Activated naive CD4-positive, alpha-beta T cell treated with anti-CD3 and anti-CD28 coated beads, Interleukin-2, amount 10 ng/mL, durations not matched to agents 7 days and 5 days (primary cell): ENCODE results near the gene ST3GAL2.
"Not testable (repeated sequence)": the region's sequence is repeated elsewhere in the genome, so short reads cannot be mapped to it uniquely, and the experiment has no call there.

Experiments
- CTCF ChIA-PET: fragments of 350-600 bp; sonication (Branson Sonifier 250); formaldehyde crosslinking; loops from one replicate; lab custom pipeline; 2021; ENCODE audit warnings: antibody characterized with exemption; lab: Charles Lee
- DNase-seq: peaks from one replicate; pipeline ENCODE4 v3.0.0-alpha.2; 2020
- H3K27ac Mint-ChIP-seq: one replicate; pipeline ENCODE4 v1.8.0; 2021; ENCODE audit warnings: mild to moderate bottlenecking, moderate library complexity, mixed read lengths
- H3K27me3 Mint-ChIP-seq: one replicate; pipeline ENCODE4 v1.8.0; 2021; ENCODE audit warnings: mild to moderate bottlenecking, mixed read lengths
- H3K36me3 Mint-ChIP-seq: one replicate; pipeline ENCODE4 v1.8.0; 2021; ENCODE audit warnings: mixed read lengths
- H3K4me1 Mint-ChIP-seq: one replicate; pipeline ENCODE4 v1.8.0; 2021; ENCODE audit warnings: mixed read lengths
- H3K4me3 Mint-ChIP-seq: one replicate; pipeline ENCODE4 v1.8.0; 2021; ENCODE audit warnings: mild to moderate bottlenecking, moderate library complexity, mixed read lengths
- H3K9me3 Mint-ChIP-seq: one replicate; pipeline ENCODE4 v1.8.0; 2021; ENCODE audit warnings: mixed read lengths

ST3GAL2 gene

DNA sequence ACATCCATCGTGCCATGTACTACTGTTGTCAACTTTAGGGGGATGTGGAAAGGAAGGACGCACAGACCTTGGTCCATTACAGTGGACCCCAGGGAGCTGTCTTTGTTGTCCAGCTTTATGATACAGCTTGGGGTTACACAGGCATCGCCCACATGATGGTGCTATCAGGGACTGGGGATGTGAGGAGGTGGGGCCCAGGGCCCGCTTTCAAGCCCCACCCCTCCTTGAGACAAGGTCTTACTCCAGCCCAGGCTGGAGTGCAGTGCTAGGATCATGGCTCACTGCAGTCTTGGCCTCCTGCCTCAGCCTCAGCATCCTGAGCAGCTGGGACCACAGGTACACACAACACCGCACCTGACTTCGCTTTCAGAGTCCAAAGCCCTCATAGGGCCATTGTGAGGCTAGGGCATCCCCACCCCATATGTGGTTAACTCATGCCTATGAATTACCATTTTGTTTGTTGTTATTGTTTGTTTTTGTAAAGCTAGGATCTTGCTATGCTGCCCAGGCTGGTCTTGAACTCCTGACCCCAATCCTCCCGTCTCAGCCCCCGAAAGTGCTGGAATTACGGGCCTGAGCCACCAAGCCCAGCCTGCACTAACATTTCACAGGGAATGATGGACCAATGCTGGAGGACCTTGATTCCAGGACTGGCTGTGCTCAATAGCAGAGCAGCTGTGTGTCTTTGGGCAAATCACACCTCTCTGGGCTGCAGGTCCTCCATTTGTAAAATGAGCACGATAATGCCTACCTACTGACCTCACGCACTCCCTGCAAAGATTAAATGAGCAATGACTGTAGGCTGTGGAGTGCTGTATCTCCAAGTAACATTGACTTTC is 17.2 kb downstream of the ST3GAL2 start:
- peaks cover 42% of the 10 kb centered on the region for H3K4me1 Mint-ChIP-seq
- no peak overlapping the region for H3K27ac Mint-ChIP-seq
- CTCF ChIA-PET = no interaction called here
- H3K9me3 Mint-ChIP-seq = no peaks in the 10 kb centered on the region
- no peak overlapping the region for H3K4me3 Mint-ChIP-seq
- H3K27me3 Mint-ChIP-seq = no peaks in the 10 kb centered on the region
- no peak for DNase-seq
- H3K36me3 Mint-ChIP-seq = peaks cover 2% of the 10 kb centered on the region

DNA sequence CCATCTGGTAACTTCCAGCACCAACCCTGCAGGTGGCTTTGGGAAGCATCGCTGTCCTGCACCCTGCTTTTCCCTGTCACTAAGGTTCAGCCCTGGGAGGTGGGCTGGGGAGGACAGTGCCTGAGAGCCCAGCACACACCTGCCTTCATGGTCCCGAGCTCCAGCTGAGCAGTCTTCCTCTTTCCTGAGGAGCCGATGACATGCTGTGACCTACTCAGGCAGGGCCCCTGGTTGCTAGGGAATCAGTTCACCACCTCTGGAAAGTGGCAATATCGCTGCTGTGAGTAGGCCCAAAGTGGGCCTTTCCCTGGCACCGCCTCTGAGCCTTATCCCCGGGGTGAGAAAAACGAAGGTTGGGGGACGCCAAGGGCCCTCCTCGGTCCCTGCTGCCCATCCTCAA is 17.9 kb downstream of the ST3GAL2 start:
- Mint-ChIP-seq H3K36me3 (peaks cover 4% of the 10 kb centered on the region), H3K27me3 (no peaks in the 10 kb centered on the region), H3K4me1 (peaks cover 42% of the 10 kb centered on the region), H3K27ac (no peak overlapping the region), H3K9me3 (no peaks in the 10 kb centered on the region), H3K4me3 (no peak overlapping the region)
- CTCF ChIA-PET = no interaction called here
- DNase-seq = no peak

GRCh38 chr16:70419384-70420327 is 19.2 kb downstream of the ST3GAL2 start:
- H3K27ac Mint-ChIP-seq = peak overlapping the region; percentile 14
- H3K4me1 Mint-ChIP-seq = peaks cover 41% of the 10 kb centered on the region
- peaks cover 5% of the 10 kb centered on the region for H3K36me3 Mint-ChIP-seq
- H3K4me3 Mint-ChIP-seq = peak overlapping the region; percentile 52
- no peaks in the 10 kb centered on the region for H3K27me3 Mint-ChIP-seq
- H3K9me3 Mint-ChIP-seq = no peaks in the 10 kb centered on the region
- CTCF ChIA-PET = interaction anchor here (1.0 to 1.5 kb wide), 4 partner anchors 13 to 34 kb away, joined by 3 to 4 read pairs (median 4); partner anchors contain the start of gene FCSK
- no peak for DNase-seq

DNA sequence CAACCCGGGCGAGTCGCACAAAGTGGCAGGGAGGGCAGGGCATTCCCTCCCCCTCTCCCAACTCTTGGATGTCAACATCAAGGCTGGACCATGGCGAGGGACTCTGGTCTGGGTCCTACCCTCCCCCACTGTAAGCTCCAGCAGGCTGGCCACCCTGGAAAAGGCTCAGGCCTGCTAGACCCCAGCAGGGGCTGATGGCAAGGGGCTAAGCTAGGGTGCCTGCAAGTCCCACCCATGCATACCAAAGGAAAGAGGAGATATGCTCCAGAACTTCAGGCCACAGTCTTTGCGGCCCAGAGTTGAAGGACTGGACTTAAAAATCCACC is 19.9 kb downstream of the ST3GAL2 start:
- Mint-ChIP-seq H3K4me1 (peaks cover 41% of the 10 kb centered on the region), H3K27ac (peak overlapping the region; percentile 87), H3K36me3 (peaks cover 9% of the 10 kb centered on the region), H3K4me3 (peak overlapping the region; percentile 52), H3K9me3 (no peaks in the 10 kb centered on the region), H3K27me3 (no peaks in the 10 kb centered on the region)
- CTCF ChIA-PET = interaction anchor here (1.0 to 1.5 kb wide), 3 partner anchors 14 to 35 kb away, joined by 3 to 4 read pairs (median 4); partner anchors contain the start of gene FCSK
- no peak for DNase-seq

DNA sequence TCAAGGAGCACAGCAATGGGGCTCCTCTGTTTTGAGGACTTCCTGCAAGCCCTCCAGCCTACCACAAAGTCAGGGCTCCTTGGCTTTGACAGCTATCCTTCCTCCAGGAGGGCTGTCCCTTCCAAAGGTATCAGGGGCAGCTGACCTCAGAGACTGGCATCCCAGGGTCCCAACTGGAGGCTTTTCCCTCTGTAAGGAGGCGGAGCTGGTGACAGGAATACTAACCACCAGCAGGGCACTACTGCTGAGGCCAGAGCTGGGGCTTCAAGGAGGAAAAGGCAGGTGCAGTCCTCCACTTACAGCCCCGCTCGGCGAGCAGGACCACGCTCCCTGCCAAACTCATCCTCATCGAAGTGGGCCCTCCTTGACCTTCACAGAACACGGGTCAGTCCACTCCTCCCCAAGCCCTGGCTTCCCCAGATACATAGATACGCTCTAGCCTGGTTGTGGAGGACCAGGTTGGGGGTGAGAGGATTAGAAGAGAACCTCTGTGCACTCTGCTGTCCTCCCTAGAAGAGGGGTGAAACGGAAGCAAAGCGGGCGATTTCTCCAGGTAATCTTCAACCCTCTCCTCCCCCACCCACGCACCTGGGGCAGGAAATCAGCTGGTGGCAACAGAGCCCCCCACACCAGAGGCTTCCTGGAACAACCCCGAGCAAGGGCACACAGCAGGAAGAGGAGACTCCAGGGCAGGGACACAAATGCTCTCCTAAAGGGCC is 20.5 kb downstream of the ST3GAL2 start:
- H3K36me3 Mint-ChIP-seq = peaks cover 9% of the 10 kb centered on the region
- H3K27ac Mint-ChIP-seq = peak overlapping the region; percentile 87
- CTCF ChIA-PET = interaction anchor here (0.9 to 1.5 kb wide), 3 partner anchors 14 to 28 kb away, joined by 3 to 4 read pairs (median 3); no protein-coding TSS in a partner anchor
- H3K9me3 Mint-ChIP-seq = no peaks in the 10 kb centered on the region
- peaks cover 41% of the 10 kb centered on the region for H3K4me1 Mint-ChIP-seq
- peak; percentile 36 for DNase-seq
- H3K27me3 Mint-ChIP-seq = no peaks in the 10 kb centered on the region
- H3K4me3 Mint-ChIP-seq = peak overlapping the region; percentile 52

DNA sequence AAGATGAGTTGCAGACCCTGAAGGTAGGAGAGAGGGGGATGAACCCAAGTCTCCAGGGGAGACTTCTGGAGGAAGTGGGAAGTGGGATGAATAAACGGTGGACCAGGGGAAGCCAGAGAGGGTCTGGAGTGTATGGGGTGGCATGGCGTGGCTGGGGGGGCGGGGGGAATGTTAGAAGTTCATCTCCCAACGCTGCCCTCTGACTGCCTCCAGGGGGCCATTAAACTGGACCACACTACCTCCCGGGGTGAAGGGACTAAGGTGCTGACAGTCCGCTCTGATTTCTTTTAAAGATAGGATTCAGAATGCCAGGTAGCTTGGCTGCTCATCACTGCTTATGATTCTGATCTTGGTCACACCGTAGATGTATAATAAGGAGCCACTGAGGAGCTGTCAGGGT is 21.2 kb downstream of the ST3GAL2 start:
- no peak for DNase-seq
- Mint-ChIP-seq H3K9me3 (no peaks in the 10 kb centered on the region), H3K27ac (peak overlapping the region; percentile 87), H3K36me3 (peaks cover 9% of the 10 kb centered on the region), H3K27me3 (no peaks in the 10 kb centered on the region), H3K4me3 (no peak overlapping the region), H3K4me1 (peaks cover 41% of the 10 kb centered on the region)
- CTCF ChIA-PET = interaction anchor here (0.9 kb wide), 1 partner anchor 27 kb away, joined by 3 read pairs; no protein-coding TSS in a partner anchor

DNA sequence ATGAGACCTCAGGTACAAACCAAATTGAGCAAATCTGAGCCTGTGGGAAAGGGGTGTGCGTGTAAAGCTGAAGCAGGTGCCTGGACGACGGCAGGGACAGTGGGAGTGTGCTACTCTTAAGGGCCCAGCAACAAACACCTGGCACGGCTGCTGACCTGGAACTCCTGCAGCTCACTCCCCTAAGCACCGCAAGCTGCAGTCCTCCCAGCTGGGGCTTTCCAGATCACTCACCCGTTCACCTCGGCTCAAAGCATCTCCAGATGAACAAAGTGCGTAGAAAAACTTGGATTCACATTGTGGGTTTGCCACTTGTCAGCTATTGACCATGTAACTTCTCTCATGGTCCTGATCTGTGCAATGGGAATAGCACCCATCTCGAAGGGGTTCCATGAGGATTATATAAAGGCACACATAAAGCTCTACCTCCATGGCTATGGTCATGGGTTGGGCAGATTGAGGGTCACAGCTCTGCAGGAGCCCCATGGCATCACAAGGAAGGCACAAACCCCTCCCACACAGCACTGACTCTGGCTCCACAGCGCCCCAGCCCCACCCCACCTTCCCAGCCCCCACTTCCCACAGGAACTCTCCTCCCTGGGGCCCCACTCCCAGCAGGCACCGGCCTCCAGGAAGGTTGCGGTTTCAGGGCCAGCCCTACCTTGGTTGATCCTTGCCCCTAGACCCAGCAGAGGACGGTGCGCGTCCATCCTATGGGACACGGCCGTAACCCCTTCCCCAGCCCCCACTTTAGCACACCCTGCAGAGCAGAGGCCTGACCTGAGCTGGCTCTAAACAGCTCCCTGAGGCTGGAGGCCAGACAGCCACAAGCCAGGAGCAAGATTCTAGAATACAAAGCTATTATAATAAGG is 21.9 kb downstream of the ST3GAL2 start:
- no peak for DNase-seq
- no peaks in the 10 kb centered on the region for H3K27me3 Mint-ChIP-seq
- peaks cover 37% of the 10 kb centered on the region for H3K4me1 Mint-ChIP-seq
- no peak overlapping the region for H3K27ac Mint-ChIP-seq
- H3K9me3 Mint-ChIP-seq = no peaks in the 10 kb centered on the region
- H3K4me3 Mint-ChIP-seq = no peak overlapping the region
- CTCF ChIA-PET = no interaction called here
- peaks cover 13% of the 10 kb centered on the region for H3K36me3 Mint-ChIP-seq

DNA sequence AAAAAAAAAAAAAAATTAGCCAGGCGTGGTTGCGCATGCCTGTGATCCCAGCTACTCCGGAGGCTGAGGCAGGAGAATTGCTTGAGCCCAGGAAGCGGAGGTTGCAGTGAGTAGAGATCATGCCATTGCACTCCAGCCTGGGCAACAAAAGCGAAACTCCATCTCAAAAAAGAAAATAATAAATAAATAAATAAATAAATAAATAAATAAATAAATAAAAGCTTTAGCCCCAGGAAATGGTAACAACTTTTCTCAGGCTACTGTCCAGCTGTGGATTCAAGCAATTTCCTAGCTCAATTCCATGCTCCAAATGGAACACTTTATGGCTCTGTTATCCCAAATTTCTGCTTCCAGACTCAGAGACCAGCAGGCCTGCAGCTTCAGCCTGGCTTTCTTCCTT is 25.3 kb downstream of the ST3GAL2 start:
- H3K4me3 Mint-ChIP-seq, H3K27me3 Mint-ChIP-seq, CTCF ChIA-PET, DNase-seq, H3K9me3 Mint-ChIP-seq, H3K27ac Mint-ChIP-seq: not testable (repeated sequence)
- H3K36me3 Mint-ChIP-seq = peaks cover 15% of the 10 kb centered on the region
- H3K4me1 Mint-ChIP-seq = peaks cover 22% of the 10 kb centered on the region

- CTCF ChIA-PET = interaction anchor here (1.0 kb wide), 1 partner anchor 135 kb away, joined by 4 read pairs; no protein-coding TSS in a partner anchor
- no peak for DNase-seq
- Mint-ChIP-seq H3K4me1 (peaks cover 23% of the 10 kb centered on the region), H3K36me3 (peaks cover 15% of the 10 kb centered on the region), H3K9me3 (no peaks in the 10 kb centered on the region), H3K27me3 (no peaks in the 10 kb centered on the region), H3K27ac (no peak overlapping the region), H3K4me3 (no peak overlapping the region)
Measured at GRCh38 chr16:70412385-70412784, 26.5 kb downstream of the ST3GAL2 start.

- Mint-ChIP-seq H3K4me1 (peaks cover 29% of the 10 kb centered on the region), H3K27ac (no peak overlapping the region), H3K9me3 (no peaks in the 10 kb centered on the region), H3K4me3 (no peak overlapping the region), H3K36me3 (peaks cover 18% of the 10 kb centered on the region), H3K27me3 (no peaks in the 10 kb centered on the region)
- no peak for DNase-seq
- CTCF ChIA-PET = no interaction called here
Measured at GRCh38 chr16:70410734-70411133, 28.2 kb downstream of the ST3GAL2 start.

- Mint-ChIP-seq H3K4me1 (peaks cover 55% of the 10 kb centered on the region), H3K27me3 (no peaks in the 10 kb centered on the region), H3K9me3 (no peaks in the 10 kb centered on the region), H3K36me3 (peaks cover 20% of the 10 kb centered on the region), H3K4me3 (no peak overlapping the region), H3K27ac (no peak overlapping the region)
- no peak for DNase-seq
- CTCF ChIA-PET = interaction anchor here (0.8 to 1.9 kb wide), 4 partner anchors 9 to 156 kb away, joined by 3 to 6 read pairs (median 4); partner anchors contain the start of genes EXOSC6 and ST3GAL2
Measured at GRCh38 chr16:70407811-70408274, 31.1 kb downstream of the ST3GAL2 start.

DNA sequence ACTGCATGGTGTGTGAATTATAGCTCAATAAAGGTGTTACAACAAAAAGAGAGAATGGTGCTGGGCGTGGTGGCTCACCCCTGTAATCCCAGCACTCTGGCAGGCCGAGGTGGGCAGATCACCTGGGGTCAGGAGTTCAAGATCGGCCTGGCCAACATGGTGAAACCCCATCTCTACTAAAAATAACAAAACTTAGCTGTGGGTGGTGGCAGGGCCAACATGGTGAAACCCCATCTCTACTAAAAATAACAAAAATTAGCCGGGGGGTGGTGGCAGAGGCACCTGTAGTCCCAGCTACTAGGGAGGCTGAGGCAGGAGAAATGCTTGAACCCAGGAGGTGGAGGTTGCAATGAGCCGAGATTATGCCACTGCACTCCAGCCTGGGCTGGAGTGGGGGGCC is 32.8 kb downstream of the ST3GAL2 start:
- H3K36me3 Mint-ChIP-seq = peaks cover 14% of the 10 kb centered on the region
- not testable (repeated sequence) for H3K4me3 Mint-ChIP-seq, H3K27me3 Mint-ChIP-seq, H3K27ac Mint-ChIP-seq, DNase-seq, H3K9me3 Mint-ChIP-seq
- H3K4me1 Mint-ChIP-seq = peaks cover 64% of the 10 kb centered on the region
- CTCF ChIA-PET = interaction anchor here (0.6 to 1.3 kb wide), 2 partner anchors 14 to 109 kb away, joined by 3 read pairs; no protein-coding TSS in a partner anchor
